ENCODE results near the gene MC1R.
"Not testable (repeated sequence)": the region's sequence is repeated elsewhere in the genome, so short reads cannot be mapped to it uniquely, and the experiment has no call there.

The MC1R gene

DNA sequence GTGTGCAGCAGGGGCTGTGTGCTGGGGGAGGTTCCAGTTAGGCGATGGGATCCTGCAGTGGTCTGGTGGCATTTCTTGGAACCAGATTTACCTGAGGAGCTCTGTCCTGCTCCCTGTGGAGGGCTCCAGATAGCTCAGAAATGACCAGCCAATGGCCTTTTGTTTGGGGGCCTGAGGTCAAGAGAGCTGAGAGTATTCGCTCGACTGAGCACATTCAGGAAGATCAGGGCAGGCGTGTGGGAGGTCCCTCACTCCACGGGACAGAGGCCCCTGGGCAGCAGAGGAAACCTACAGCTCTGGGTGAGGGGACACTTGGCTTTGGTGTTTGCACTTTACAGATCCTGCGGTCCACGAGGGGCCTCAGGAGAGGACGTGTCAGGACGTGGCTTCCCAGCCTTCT lies 48.1 kb downstream of the MC1R start:
- Histone ChIP-seq H3K4me3 (ENCODE audit: low read depth, low read length) (no peak overlapping the region), H3K4me1 (peaks cover 5% of the 10 kb centered on the region), H3K27ac (no peak overlapping the region), H3K4me2 (ENCODE audit: low read length) (no peak overlapping the region), H3K27me3 (ENCODE audit: control insufficient read depth, insufficient read depth, low read length) (no peaks in the 10 kb centered on the region), H3K9me3 (ENCODE audit: control insufficient read depth, low read length) (no peaks in the 10 kb centered on the region), H3K9ac (no peak overlapping the region), H3K36me3 (ENCODE audit: control insufficient read depth, insufficient read depth, low read length) (no peaks in the 10 kb centered on the region), H3K79me2 (peaks cover 5% of the 10 kb centered on the region), H2AFZ (no peak overlapping the region)
- no peak for TF ChIP-seq CTCF (IDR thresholded peaks at IDR 0.05)

DNA sequence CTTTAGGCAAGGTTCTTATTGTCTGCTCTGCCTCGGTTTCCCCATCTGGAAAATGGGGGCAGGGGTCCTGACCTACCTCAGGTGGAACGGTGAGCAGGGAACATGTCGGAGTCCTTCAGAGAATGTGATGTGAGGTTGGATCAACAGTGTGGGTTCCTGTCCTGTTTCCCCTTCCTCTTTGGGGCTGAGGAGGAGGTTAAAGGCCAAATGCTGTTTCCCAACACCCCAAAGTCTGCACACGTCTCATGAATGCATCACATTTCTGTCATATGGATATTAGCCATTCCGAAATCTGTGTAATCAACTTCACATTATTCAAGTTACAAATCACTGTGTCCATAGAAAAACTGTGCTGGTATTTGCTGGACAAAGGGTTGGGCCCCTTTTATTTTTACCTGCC lies 48.8 kb downstream of the MC1R start:
- not testable (repeated sequence) for H2AFZ ChIP-seq; H3K4me2 ChIP-seq (ENCODE audit: low read length); H3K27ac ChIP-seq; H3K27me3 ChIP-seq (ENCODE audit: control insufficient read depth, insufficient read depth, low read length); H3K9ac ChIP-seq; H3K4me3 ChIP-seq (ENCODE audit: low read depth, low read length); H3K4me1 ChIP-seq; H3K9me3 ChIP-seq (ENCODE audit: control insufficient read depth, low read length); H3K79me2 ChIP-seq; H3K36me3 ChIP-seq (ENCODE audit: control insufficient read depth, insufficient read depth, low read length)

GRCh38 chr16:89968074-89968473 lies 49.4 kb downstream of the MC1R start:
- not testable (repeated sequence) for H3K4me1 ChIP-seq; H3K4me2 ChIP-seq (ENCODE audit: low read length); H3K4me3 ChIP-seq (ENCODE audit: low read depth, low read length); H3K9me3 ChIP-seq (ENCODE audit: control insufficient read depth, low read length); H3K79me2 ChIP-seq; H3K27ac ChIP-seq; H3K27me3 ChIP-seq (ENCODE audit: control insufficient read depth, insufficient read depth, low read length); H2AFZ ChIP-seq; H3K36me3 ChIP-seq (ENCODE audit: control insufficient read depth, insufficient read depth, low read length); H3K9ac ChIP-seq

GRCh38 chr16:89969741-89970410 lies 51.2 kb downstream of the MC1R start:
- Histone ChIP-seq H3K9me3 (ENCODE audit: control insufficient read depth, low read length) (no peaks in the 10 kb centered on the region), H3K27me3 (ENCODE audit: control insufficient read depth, insufficient read depth, low read length) (no peaks in the 10 kb centered on the region), H3K4me3 (ENCODE audit: low read depth, low read length) (no peak overlapping the region), H3K4me2 (ENCODE audit: low read length) (no peak overlapping the region), H3K79me2 (peaks cover 22% of the 10 kb centered on the region), H3K9ac (no peak overlapping the region), H3K4me1 (peaks cover 10% of the 10 kb centered on the region), H2AFZ (no peak overlapping the region), H3K36me3 (ENCODE audit: control insufficient read depth, insufficient read depth, low read length) (no peaks in the 10 kb centered on the region), H3K27ac (no peak overlapping the region)
- no peak for TF ChIP-seq CTCF (IDR thresholded peaks at IDR 0.05)
